NCI-H774 (cell line): ENCODE measurements around the gene PI4KB.

Experiments
- DNase-seq: peaks from one replicate; lab custom pipeline; 2025; lab: John Stamatoyannopoulos, UW

Gene PI4KB

GRCh38 chr1:151311589-151312331 is 15.5 kb downstream of the PI4KB start:
- no peak for DNase-seq

GRCh38 chr1:151311011-151311410 is 16.2 kb downstream of the PI4KB start:
- no peak for DNase-seq

- DNase-seq, result no peak
Measured at GRCh38 chr1:151309811-151310323, 17.3 kb downstream of the PI4KB start.

GRCh38 chr1:151294742-151295462 is 32.3 kb downstream of the PI4KB start:
- DNase-seq, result no peak

GRCh38 chr1:151293093-151293492 is 34.1 kb downstream of the PI4KB start:
- DNase-seq, result no peak

GRCh38 chr1:151292207-151293030 is 34.8 kb downstream of the PI4KB start:
- DNase-seq, result no peak

- DNase-seq, result no peak
Measured at GRCh38 chr1:151290709-151291303, 36.4 kb downstream of the PI4KB start.

GRCh38 chr1:151289991-151290708 is 37.1 kb downstream of the PI4KB start:
- no peak for DNase-seq

- no peak for DNase-seq
Measured at GRCh38 chr1:151289080-151289935, 37.9 kb downstream of the PI4KB start.

- DNase-seq, result no peak
Measured at GRCh38 chr1:151288502-151288901, 38.7 kb downstream of the PI4KB start.

GRCh38 chr1:151287767-151288500 is 39.3 kb downstream of the PI4KB start:
- DNase-seq, result no peak

GRCh38 chr1:151287341-151287699 is 39.9 kb downstream of the PI4KB start:
- DNase-seq, result no peak

- no peak for DNase-seq
Measured at GRCh38 chr1:151286619-151287340, 40.4 kb downstream of the PI4KB start.

- DNase-seq, result no peak
Measured at GRCh38 chr1:151284013-151284577, 43.1 kb downstream of the PI4KB start.

- no peak for DNase-seq
Measured at GRCh38 chr1:151282883-151283725, 44.1 kb downstream of the PI4KB start.

GRCh38 chr1:151281969-151282882 is 45.0 kb downstream of the PI4KB start, which contains the start of gene ZNF687:
Gene ZNF687, plus strand, starts transcription at chr1:151282299. Its CDS starts 3,993 bp downstream, at chr1:151286292.
- DNase-seq, result peak; percentile 100
